ENCODE data around the gene TXLNG.
"Not testable (repeated sequence)": the region's sequence is repeated elsewhere in the genome, so short reads cannot be mapped to it uniquely, and the experiment has no call there.

The TXLNG gene

DNA sequence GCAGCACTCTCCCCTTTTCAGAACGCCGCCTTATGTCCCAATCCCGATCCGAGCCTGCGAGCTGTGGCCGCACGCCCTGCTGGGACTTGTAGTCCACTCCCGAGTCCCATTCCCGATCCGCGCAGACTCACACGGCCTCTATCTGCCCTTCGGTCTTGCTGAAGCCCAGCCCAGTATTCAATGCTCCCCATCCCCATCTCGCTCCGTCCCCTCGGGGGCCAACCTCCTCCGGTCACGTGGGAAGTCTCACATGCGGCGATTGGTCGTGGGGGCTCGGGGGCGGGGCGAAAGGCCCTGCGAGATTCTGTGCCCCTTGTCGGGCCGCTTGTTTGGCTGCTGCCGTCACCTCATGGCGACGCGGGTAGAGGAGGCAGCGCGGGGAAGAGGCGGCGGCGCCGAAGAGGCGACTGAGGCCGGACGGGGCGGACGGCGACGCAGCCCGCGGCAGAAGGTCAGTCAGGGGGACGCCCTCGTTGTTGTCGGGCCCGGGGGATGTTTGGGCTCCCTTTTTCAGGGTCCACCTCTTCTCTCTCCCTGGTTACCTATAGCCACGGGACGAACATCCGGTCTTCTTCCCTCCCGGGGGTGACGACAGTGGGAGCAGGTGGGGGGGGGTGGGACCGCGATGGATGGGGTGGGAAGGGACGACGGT lies at the start of gene TXLNG:
TSS of gene TXLNG (plus strand) at position 328 of the 652 bp plus-strand sequence. CDS start at position 350, 22 bp downstream.
- Mint-ChIP-seq H3K4me3 (peak within 1 kb of the TSS; percentile 96), H3K36me3 (no peaks in the 10 kb centered on the region), H3K4me1 (ENCODE audit: low read depth) (peaks cover 20% of the 10 kb centered on the region), H3K27me3 (no peaks in the 10 kb centered on the region), H3K27ac (peak within 1 kb of the TSS; percentile 93), H3K9me3 (ENCODE audit: low read depth) (no peaks in the 10 kb centered on the region)

DNA sequence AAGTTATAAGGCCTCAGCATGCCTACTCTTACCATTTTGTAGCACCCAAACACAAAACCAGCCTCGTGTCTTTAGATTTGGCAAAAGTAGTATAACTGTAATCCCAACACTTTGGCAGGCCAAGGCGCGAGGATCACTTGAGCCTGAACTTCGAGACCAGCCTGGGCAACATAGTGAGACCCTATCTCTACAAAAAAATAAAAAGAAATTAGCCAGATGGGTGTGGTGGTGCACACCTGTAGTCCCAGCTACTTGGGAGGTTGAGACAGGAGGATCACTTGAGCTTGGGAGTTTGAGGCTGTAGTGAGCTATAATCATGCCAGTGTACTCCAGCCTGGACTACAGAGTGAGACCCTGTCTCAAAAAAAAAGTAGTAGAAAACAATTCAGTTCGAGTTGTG lies 49.2 kb upstream of the TXLNG start:
- Mint-ChIP-seq H3K27ac (no peak overlapping the region), H3K36me3 (no peaks in the 10 kb centered on the region), H3K4me3 (no peak overlapping the region), H3K9me3 (ENCODE audit: low read depth) (no peaks in the 10 kb centered on the region), H3K27me3 (no peaks in the 10 kb centered on the region), H3K4me1 (ENCODE audit: low read depth) (peaks cover 3% of the 10 kb centered on the region)

DNA sequence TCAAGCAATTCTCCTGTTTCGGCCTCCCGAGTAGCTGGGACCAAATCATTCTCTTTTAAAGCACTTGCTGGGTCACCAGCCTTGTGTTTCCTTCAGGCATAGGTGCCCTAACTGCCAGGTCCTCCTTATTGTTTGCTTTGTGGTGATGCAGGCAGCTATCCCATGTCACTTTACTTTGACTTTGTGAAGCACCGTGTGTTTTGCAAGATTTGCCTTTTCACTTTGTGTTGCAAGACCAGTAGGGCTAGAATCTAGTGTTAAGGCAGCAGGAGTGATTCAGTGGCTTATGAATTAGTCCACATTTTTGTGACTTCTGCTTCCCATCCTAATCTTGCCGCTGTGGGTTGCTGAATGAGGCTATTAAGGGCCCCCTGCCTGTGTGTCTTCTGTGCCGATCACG lies 46.7 kb upstream of the TXLNG start:
- no peaks in the 10 kb centered on the region for H3K27me3 Mint-ChIP-seq
- H3K9me3 Mint-ChIP-seq (ENCODE audit: low read depth) = no peaks in the 10 kb centered on the region
- H3K4me1 Mint-ChIP-seq (ENCODE audit: low read depth) = no peaks in the 10 kb centered on the region
- H3K27ac Mint-ChIP-seq = no peak overlapping the region
- H3K4me3 Mint-ChIP-seq = no peak overlapping the region
- peaks cover 3% of the 10 kb centered on the region for H3K36me3 Mint-ChIP-seq

DNA sequence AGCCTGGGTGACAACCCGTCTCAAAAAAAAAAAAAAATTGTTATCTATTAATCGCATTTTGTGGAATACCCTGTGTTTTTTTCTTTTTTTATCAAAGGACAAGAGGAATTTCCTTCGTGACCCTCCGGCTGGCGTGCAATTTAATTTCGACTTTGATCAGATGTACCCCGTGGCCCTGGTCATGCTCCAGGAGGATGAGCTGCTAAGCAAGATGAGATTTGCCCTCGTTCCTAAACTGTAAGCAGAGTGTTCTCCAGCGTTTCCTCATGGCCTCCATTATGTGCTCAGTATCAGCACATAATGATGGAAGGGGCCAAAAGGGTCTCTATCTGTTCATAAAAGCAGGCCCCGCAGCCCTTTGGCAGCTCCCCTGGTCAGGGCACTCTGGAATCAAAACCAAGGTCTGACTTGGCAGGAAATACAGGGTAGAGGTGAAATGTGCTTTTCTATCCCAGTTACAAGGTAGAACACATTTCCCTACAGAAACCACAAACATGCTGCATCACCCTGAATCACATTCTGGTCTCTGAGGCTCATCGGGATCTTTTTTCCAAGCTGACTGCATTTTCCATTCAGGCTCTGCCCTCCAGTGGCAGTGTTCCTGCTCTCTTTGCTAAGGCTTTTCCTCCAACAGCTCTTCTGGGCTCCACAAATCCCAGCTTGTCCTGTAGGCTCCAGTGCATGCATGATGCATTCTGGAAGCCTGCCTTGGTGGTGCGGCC lies 42.5 kb upstream of the TXLNG start:
- Mint-ChIP-seq H3K27me3 (no peaks in the 10 kb centered on the region), H3K4me3 (no peak overlapping the region)

DNA sequence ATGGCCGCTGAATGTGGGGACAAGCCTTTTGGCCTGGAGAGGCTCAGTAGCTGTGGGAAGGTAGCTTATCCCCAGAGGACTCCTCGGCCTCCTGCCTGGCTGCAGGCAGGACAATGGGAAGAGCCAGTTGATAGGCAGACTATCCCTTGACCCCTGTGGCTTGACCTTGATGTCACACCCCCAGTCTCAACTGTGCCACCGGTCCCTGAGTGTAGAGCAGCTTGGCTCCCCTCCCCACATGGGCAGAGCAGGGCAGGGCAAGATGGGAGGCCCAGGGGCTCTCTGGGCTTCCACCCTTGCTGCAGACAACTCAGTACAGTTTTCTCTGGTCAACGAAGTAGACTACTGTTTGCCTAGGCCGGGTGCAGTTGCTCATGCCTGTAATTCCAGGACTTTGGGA lies 41.2 kb upstream of the TXLNG start:
- H3K36me3 Mint-ChIP-seq = peaks cover 4% of the 10 kb centered on the region
- H3K27me3 Mint-ChIP-seq = no peaks in the 10 kb centered on the region
- no peak overlapping the region for H3K4me3 Mint-ChIP-seq
- H3K4me1 Mint-ChIP-seq (ENCODE audit: low read depth) = no peaks in the 10 kb centered on the region
- no peaks in the 10 kb centered on the region for H3K9me3 Mint-ChIP-seq (ENCODE audit: low read depth)
- no peak overlapping the region for H3K27ac Mint-ChIP-seq

More for the DNA sequence above, 42.5 kb upstream of the TXLNG start:
- no peaks in the 10 kb centered on the region for H3K9me3 Mint-ChIP-seq (ENCODE audit: low read depth)
- no peak overlapping the region for H3K27ac Mint-ChIP-seq
- no peaks in the 10 kb centered on the region for H3K4me1 Mint-ChIP-seq (ENCODE audit: low read depth)
- peaks cover 3% of the 10 kb centered on the region for H3K36me3 Mint-ChIP-seq

DNA sequence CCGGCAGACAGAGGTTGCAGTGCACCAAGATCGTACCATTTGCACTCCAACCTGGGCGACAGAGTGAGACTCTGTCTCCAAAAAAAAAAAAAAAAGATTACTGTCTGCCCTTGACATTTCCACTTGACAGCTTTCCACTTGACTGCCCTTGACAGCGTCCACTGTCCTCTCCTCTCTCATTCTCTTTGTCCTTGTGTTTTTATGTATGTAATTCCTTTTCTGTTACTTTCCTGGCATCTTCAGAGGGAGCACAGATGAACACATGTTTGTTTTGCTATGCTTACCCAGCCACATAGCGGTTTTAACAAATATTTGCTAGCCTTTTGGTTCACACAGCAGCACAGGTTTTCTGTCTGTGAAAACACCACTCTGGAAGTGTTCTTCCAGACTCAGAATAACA lies 40.6 kb upstream of the TXLNG start:
- Mint-ChIP-seq H3K4me3 (no peak overlapping the region), H3K9me3 (ENCODE audit: low read depth) (no peaks in the 10 kb centered on the region), H3K36me3 (peaks cover 6% of the 10 kb centered on the region), H3K27me3 (no peaks in the 10 kb centered on the region), H3K27ac (no peak overlapping the region), H3K4me1 (ENCODE audit: low read depth) (no peaks in the 10 kb centered on the region)

DNA sequence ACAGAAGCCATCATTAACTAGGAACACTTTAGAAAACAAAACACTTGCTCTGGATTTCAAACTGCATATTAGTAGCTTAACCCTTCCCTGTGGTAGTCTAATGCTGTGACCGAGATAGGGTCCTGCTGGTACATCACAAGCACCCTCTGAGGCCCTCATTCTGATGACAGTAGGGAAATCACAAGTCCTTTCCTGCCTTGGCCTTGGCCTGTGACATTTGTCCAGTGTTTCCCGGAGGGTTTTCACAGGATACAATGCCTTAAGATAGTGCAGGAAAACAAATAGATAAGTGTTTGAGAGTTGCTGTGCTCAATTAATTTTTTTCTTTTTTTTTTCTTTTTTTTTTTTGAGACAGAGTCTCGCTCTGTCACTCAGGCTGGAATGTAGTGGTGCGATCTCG lies 37.8 kb upstream of the TXLNG start:
- H3K27ac Mint-ChIP-seq = no peak overlapping the region

DNA sequence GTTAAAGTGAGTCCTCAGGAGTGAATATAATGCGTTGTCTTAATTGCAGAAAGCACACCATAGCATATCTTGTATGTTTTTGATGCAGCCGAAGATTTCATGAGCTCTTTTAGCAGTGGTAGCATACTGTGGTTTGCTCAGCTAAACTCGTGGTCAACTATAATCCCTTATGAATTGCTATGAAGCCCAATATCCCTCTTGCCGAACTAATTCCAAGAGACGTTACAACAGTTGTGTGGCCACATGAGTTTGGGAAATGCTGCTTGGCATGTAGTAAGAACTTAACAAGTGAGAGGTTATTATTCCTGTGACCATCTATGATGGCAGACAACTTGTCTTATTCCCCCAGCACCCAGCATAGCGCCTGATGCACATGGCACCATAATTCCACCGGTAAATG lies 36.1 kb upstream of the TXLNG start:
- Mint-ChIP-seq H3K27ac (no peak overlapping the region), H3K9me3 (ENCODE audit: low read depth) (no peaks in the 10 kb centered on the region), H3K4me3 (no peak overlapping the region), H3K27me3 (no peaks in the 10 kb centered on the region), H3K4me1 (ENCODE audit: low read depth) (no peaks in the 10 kb centered on the region), H3K36me3 (peaks cover 3% of the 10 kb centered on the region)

More for the DNA sequence above, 37.8 kb upstream of the TXLNG start:
- Mint-ChIP-seq H3K36me3 (peaks cover 6% of the 10 kb centered on the region), H3K4me3 (no peak overlapping the region), H3K27me3 (no peaks in the 10 kb centered on the region), H3K4me1 (ENCODE audit: low read depth) (no peaks in the 10 kb centered on the region), H3K9me3 (ENCODE audit: low read depth) (no peaks in the 10 kb centered on the region)

DNA sequence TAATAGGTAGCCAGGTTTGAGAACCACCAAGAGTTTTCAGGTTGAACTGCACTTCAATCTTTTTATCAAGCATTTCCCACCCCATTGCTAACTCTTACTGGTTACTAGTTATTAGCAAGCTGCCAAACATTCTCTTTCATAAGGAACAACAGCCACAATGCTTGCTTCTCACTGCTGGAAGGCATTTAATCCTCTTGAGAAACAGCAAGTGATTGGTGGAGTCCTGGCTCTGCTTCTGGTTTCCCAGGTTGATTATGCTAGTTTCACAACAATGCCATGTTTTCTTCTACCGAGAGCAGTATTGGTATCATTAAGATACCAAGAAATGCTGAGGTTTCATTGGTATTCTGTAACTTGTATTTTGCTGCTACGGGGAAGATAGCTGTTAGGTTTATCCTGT lies 32.2 kb upstream of the TXLNG start:
- Mint-ChIP-seq H3K4me3 (no peak overlapping the region), H3K27me3 (no peaks in the 10 kb centered on the region), H3K9me3 (ENCODE audit: low read depth) (no peaks in the 10 kb centered on the region), H3K36me3 (peaks cover 5% of the 10 kb centered on the region), H3K27ac (no peak overlapping the region), H3K4me1 (ENCODE audit: low read depth) (no peaks in the 10 kb centered on the region)

DNA sequence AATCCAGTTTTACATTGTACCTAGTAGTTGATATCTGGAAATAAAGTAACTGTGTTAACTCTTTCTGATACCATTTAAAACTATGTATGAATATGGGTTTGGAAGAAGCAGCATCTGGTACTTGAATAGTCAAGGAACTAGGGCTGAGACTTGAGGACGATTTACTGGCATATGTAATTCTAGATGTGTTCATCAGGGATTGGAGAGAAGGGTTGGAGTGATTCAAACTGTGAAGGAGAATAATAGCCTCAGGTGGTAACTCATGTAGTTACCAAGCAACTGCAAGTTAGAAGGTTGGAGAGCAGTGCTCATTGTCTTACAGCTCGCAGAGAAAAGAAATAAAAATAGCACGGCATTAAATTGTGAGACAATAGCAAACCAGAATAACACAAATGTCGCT lies 29.5 kb upstream of the TXLNG start:
- H3K27ac Mint-ChIP-seq = no peak overlapping the region
- no peak overlapping the region for H3K4me3 Mint-ChIP-seq
- peaks cover 3% of the 10 kb centered on the region for H3K36me3 Mint-ChIP-seq

DNA sequence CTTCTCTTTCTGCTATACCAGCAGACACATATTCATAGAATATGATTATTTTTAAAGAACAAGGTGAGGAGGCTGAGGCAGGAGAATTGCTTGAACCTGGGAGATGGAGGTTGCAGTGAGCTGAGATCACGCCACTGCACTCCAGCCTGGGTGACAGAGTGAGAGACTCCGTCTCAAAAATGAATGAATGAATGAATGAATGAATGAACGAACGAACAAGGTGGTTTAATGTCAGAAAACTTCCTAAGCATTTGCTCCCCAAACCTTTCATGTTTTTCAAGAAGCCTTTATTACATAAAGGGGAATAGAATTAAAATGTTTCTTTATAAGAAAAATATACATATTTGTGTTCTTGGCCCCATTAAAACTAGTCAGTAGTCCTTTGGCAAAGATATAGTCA lies 24.8 kb upstream of the TXLNG start:
- not testable (repeated sequence) for H3K4me1 Mint-ChIP-seq (ENCODE audit: low read depth); H3K4me3 Mint-ChIP-seq; H3K9me3 Mint-ChIP-seq (ENCODE audit: low read depth); H3K27me3 Mint-ChIP-seq; H3K36me3 Mint-ChIP-seq; H3K27ac Mint-ChIP-seq

More for the DNA sequence above, 29.5 kb upstream of the TXLNG start:
- H3K9me3 Mint-ChIP-seq (ENCODE audit: low read depth) = no peaks in the 10 kb centered on the region
- no peaks in the 10 kb centered on the region for H3K27me3 Mint-ChIP-seq
- H3K4me1 Mint-ChIP-seq (ENCODE audit: low read depth) = no peaks in the 10 kb centered on the region

DNA sequence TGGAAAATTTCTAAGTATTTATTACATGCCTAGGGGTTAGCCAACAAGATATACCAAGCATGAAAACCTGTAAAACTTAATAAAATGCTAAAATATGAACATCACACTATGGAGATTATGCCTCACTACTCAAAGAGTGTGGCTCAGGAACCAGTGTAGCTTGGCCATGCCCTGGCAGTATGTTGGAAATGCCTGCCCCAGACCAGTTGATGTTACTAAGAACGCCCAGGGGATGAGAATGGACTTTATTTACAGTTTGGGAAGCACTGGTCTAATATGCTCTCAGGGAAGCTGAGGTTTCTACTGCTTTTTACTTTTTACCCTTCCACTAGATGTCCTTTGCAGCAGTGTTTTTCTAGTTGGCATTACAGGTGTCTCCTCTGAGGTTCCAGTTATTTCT lies 23.7 kb upstream of the TXLNG start:
- Mint-ChIP-seq H3K27ac (no peak overlapping the region), H3K4me3 (no peak overlapping the region), H3K4me1 (ENCODE audit: low read depth) (no peaks in the 10 kb centered on the region), H3K36me3 (no peaks in the 10 kb centered on the region), H3K9me3 (ENCODE audit: low read depth) (no peaks in the 10 kb centered on the region), H3K27me3 (no peaks in the 10 kb centered on the region)

DNA sequence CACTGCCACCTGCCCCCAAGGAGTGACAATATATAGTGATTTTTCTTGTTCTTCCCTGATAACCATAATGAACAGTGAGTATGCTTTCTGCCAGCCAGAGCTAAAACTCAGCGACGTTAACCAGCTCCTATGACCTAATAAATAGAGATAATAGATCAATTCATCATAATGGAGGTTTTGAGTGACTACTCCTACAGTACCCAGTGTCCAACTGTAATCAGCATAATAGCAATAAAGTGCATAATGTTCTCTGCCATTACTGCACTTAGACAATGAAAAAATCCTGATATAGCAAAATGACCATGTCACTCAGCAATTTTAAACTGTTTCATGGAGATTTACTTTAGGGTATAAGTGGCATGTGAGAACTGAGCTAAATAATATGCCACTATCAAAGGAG lies 20.7 kb upstream of the TXLNG start:
- no peaks in the 10 kb centered on the region for H3K36me3 Mint-ChIP-seq

DNA sequence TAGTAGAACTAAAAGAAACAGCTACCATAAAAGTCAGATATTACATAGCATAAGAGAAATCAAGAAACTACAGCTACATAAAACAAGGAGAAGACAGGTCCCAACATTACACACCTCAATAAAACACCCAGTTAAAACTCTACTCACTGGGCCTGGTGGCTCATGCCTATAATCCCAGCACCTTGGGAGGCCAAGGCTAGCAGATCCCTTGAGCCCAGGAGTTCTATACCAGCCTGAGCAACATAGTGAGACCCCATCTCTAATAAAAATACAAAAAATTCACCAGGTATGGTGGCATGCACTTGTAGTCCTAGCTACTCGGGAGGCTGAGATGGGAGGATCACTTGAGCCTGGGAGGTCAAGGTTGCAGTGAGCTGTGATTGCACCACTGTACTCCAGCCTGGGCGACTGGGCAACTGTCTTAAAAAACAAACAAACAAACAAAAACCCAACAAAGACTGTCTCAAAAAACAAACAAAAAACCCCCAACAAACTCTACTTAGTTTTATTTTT lies 15.2 kb upstream of the TXLNG start:
- no peaks in the 10 kb centered on the region for H3K9me3 Mint-ChIP-seq (ENCODE audit: low read depth)
- no peak overlapping the region for H3K27ac Mint-ChIP-seq
- H3K4me1 Mint-ChIP-seq (ENCODE audit: low read depth) = no peaks in the 10 kb centered on the region
- no peaks in the 10 kb centered on the region for H3K27me3 Mint-ChIP-seq
- H3K36me3 Mint-ChIP-seq = no peaks in the 10 kb centered on the region
- H3K4me3 Mint-ChIP-seq = no peak overlapping the region

More for the DNA sequence above, 20.7 kb upstream of the TXLNG start:
- no peak overlapping the region for H3K4me3 Mint-ChIP-seq
- no peaks in the 10 kb centered on the region for H3K27me3 Mint-ChIP-seq
- no peak overlapping the region for H3K27ac Mint-ChIP-seq
- H3K4me1 Mint-ChIP-seq (ENCODE audit: low read depth) = no peaks in the 10 kb centered on the region
- H3K9me3 Mint-ChIP-seq (ENCODE audit: low read depth) = no peaks in the 10 kb centered on the region

DNA sequence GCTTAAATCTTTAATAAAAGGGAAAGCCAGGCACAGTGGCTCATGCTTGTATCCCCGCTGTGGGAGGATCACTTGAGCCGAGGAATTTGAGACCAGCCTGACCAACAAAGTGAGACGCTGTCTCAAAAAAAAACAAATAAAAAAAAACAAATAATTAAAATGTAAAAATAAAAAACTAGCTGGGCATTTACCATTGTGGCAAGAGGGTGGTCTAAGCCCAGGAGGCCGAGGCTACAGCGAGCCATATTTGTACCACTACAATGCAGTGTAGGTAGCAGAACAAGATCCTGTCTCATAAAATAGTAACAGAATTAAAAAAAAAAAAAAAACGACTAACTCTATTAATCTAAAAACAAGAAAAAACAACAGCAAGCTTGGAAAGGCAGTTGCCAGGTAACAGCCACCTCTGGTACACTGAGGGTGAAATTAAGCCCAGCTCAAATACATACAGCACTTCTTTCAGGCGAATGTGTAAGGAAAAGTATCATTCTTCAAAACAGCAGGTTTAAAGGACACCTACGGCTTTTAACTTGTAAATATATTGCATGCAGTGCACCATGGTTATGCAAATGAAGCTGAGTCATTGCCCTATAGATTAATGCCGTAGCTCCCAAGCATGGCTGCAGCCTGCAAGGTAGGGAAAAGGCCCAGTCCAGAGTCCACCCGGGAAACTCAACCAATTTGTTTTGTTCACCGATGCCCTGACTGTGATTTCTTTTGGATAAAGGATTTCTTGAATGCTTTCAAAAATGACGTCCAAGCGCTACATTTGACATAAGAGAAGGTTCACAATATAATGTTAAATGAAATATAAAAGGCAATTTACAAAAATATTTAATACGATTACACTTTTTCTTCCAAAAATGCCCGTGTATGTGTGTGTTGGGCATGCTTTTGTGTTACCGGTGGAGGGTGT lies 14.5 kb upstream of the TXLNG start:
- Mint-ChIP-seq H3K36me3 (no peaks in the 10 kb centered on the region), H3K9me3 (ENCODE audit: low read depth) (no peaks in the 10 kb centered on the region), H3K4me1 (ENCODE audit: low read depth) (no peaks in the 10 kb centered on the region), H3K4me3 (no peak overlapping the region), H3K27me3 (no peaks in the 10 kb centered on the region), H3K27ac (no peak overlapping the region)

All from activated naive CD8-positive, alpha-beta T cell (primary cell).